ENCODE measurements around the gene AGBL5.
A peak's percentile ranks its signal among the peaks of the same experiment; 100 is the strongest.

Gene AGBL5

DNA sequence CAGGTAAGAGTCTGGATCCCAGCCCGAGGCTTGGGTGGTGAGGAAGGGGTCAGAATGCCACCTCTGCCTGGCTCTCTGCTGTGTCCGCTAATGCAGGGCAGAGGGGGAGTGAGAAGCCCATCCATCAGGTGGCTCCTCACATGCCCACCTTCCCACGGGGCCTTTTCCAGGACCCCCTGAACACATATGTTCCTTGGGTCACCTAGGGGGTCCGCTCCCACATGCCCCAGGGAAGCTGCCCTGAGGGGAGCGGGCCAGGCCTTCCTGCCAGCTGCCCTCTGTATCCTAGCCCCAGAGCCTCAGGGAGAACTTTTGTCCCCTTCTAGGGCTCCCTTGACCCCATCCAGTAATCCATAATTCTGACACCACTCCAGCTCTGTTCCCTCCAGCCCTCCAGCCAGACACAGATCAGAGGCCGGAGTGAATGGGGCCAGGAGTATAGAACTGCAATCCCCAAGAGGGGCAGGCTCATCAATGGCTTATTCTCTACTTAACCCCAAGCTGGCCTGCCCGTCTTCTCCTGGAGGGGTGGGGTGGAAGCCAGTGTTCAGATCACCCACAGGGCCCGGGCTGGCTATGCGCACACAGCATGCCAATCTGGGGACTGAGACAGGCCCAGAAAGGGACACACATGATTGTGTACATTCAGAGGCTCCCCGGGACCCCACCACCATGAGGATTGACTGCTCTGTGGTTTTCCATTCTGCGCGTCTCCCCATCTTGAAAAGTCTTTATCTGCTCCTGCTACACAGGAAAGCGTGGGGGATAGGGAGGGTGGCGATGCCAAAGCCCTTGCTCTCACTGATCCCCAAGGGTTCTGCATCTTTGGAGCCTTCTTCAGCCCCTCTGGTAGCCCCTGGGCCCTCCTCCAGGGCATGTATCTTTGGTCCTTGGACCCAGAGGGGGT is 28.0 kb downstream of the AGBL5 start:
- TF ChIP-seq, protein P1, sequence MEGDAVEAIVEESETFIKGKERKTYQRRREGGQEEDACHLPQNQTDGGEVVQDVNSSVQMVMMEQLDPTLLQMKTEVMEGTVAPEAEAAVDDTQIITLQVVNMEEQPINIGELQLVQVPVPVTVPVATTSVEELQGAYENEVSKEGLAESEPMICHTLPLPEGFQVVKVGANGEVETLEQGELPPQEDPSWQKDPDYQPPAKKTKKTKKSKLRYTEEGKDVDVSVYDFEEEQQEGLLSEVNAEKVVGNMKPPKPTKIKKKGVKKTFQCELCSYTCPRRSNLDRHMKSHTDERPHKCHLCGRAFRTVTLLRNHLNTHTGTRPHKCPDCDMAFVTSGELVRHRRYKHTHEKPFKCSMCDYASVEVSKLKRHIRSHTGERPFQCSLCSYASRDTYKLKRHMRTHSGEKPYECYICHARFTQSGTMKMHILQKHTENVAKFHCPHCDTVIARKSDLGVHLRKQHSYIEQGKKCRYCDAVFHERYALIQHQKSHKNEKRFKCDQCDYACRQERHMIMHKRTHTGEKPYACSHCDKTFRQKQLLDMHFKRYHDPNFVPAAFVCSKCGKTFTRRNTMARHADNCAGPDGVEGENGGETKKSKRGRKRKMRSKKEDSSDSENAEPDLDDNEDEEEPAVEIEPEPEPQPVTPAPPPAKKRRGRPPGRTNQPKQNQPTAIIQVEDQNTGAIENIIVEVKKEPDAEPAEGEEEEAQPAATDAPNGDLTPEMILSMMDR (conservative IDR thresholded peaks at IDR 0.05; ENCODE audit: low read depth, low read length): no peak
- peak overlapping the region; percentile 72 for H3K4me3 ChIP-seq (ENCODE audit: low read depth, low read length)
- DNase-seq (ENCODE audit: low read depth): no peak

DNA sequence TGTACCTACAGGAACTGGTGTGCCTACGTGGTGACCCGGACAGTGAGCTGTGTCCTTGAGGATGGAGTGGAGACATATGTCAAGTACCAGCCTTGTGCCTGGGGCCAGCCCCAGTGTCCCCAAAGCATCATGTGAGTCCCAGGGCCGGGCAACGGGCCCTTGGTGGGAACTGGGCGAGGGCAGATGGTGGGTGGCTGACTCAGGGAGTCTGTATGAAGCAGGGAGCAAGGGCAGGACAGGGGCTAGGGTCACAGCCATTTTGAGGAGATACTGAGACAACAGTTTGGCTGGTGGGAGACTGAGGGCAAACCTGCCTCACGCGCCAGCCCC is 28.6 kb downstream of the AGBL5 start:
- H3K4me3 ChIP-seq (ENCODE audit: low read depth, low read length): peak overlapping the region; percentile 72
- DNase-seq (ENCODE audit: low read depth): no peak
- TF ChIP-seq, protein P1 (conservative IDR thresholded peaks at IDR 0.05; ENCODE audit: low read depth, low read length): no peak

DNA sequence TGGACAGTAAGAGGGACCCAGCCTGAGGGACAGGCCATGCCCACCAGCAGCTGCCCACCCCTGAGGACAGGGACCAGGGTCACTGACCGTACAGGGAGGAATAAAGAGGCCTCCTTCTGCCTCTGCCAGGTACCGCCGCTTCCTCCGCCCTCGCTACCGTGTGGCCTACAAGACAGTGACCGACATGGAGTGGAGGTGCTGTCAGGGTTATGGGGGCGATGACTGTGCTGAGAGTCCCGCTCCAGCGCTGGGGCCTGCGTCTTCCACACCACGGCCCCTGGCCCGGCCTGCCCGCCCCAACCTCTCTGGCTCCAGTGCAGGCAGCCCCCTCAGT is 29.1 kb downstream of the AGBL5 start:
- no peak for DNase-seq (ENCODE audit: low read depth)
- TF ChIP-seq, protein P1 (conservative IDR thresholded peaks at IDR 0.05; ENCODE audit: low read depth, low read length): no peak
- peak overlapping the region; percentile 72 for H3K4me3 ChIP-seq (ENCODE audit: low read depth, low read length)

DNA sequence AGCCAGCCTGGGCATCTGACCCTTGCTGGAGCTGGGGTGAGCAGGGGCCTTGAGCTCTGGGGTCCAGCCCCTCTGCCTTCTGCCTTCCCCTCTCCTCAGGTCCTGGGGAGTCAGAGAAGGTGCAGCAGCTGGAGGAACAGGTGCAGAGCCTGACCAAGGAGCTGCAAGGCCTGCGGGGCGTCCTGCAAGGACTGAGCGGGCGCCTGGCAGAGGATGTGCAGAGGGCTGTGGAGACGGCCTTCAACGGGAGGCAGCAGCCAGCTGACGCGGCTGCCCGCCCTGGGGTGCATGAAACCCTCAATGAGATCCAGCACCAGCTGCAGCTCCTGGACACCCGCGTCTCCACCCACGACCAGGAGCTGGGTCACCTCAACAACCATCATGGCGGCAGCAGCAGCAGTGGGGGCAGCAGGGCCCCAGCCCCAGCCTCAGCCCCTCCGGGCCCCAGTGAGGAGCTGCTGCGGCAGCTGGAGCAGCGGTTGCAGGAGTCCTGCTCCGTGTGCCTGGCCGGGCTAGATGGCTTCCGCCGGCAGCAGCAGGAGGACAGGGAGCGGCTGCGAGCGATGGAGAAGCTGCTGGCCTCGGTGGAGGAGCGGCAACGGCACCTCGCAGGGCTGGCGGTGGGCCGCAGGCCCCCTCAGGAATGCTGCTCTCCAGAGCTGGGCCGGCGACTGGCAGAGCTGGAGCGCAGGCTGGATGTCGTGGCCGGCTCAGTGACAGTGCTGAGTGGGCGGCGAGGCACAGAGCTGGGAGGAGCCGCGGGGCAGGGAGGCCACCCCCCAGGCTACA is 30.7 kb downstream of the AGBL5 start:
- DNase-seq (ENCODE audit: low read depth): no peak
- H3K4me3 ChIP-seq (ENCODE audit: low read depth, low read length): no peak overlapping the region
- TF ChIP-seq, protein P1 (conservative IDR thresholded peaks at IDR 0.05; ENCODE audit: low read depth, low read length): no peak

DNA sequence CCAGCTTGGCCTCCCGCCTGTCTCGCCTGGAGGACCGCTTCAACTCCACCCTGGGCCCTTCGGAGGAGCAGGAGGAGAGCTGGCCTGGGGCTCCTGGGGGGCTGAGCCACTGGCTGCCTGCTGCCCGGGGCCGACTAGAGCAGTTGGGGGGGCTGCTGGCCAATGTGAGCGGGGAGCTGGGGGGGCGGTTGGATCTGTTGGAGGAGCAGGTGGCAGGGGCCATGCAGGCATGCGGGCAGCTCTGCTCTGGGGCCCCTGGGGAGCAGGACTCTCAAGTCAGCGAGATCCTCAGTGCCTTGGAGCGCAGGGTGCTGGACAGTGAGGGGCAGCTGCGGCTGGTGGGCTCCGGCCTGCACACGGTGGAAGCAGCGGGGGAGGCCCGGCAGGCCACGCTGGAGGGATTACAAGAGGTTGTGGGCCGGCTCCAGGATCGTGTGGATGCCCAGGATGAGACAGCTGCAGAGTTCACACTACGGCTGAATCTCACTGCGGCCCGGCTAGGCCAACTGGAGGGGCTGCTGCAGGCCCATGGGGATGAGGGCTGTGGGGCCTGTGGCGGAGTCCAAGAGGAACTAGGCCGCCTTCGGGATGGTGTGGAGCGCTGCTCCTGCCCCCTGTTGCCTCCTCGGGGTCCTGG is 31.4 kb downstream of the AGBL5 start:
- DNase-seq (ENCODE audit: low read depth): no peak
- no peak overlapping the region for H3K4me3 ChIP-seq (ENCODE audit: low read depth, low read length)
- TF ChIP-seq, protein P1 (conservative IDR thresholded peaks at IDR 0.05; ENCODE audit: low read depth, low read length): no peak

DNA sequence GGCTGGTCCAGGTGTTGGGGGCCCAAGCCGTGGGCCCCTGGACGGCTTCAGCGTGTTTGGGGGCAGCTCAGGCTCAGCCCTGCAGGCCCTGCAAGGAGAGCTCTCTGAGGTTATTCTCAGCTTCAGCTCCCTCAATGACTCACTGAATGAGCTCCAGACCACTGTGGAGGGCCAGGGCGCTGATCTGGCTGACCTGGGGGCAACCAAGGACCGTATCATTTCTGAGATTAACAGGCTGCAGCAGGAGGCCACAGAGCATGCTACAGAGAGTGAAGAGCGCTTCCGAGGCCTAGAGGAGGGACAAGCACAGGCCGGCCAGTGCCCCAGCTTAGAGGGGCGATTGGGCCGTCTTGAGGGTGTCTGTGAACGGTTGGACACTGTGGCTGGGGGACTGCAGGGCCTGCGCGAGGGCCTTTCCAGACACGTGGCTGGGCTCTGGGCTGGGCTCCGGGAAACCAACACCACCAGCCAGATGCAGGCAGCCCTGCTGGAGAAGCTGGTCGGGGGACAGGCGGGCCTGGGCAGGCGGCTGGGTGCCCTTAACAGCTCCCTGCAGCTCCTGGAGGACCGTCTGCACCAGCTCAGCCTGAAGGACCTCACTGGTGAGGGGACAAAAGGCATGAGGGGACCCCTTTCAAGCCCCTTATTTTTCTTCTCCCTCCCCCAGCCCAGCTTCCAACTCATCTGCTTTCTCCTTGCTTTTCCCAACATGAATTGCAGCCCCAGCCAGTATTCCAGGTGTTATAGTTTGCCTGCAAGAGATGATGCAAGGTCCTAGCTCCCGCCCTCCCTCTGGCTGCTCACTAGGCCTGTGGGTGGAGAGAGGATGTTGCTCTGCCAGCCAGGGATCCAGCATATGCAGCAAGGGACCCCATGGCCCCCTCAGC is 32.2 kb downstream of the AGBL5 start:
- H3K4me3 ChIP-seq (ENCODE audit: low read depth, low read length): no peak overlapping the region
- no peak for DNase-seq (ENCODE audit: low read depth)
- TF ChIP-seq, protein P1 (conservative IDR thresholded peaks at IDR 0.05; ENCODE audit: low read depth, low read length): no peak
